NCI-H128 (cell line): ENCODE data around the gene NDUFA11.

Experiments used
- DNase-seq: peaks from one replicate; lab custom pipeline; 2025; ENCODE audit not compliant: unreplicated experiment; lab: John Stamatoyannopoulos, UW

The NDUFA11 gene

GRCh38 chr19:5903624-5904351, at the start of gene NDUFA11:
Gene NDUFA11, minus strand, starts transcription at chr19:5903790. Its CDS starts 82 bp downstream, at chr19:5903708.
- DNase-seq: peak; percentile 88

- no peak for DNase-seq
Observed at GRCh38 chr19:5953030-5953589, 49.5 kb upstream of the NDUFA11 start.

- DNase-seq: no peak
Observed at GRCh38 chr19:5952193-5953029, 48.8 kb upstream of the NDUFA11 start.

GRCh38 chr19:5951338-5951861, 47.8 kb upstream of the NDUFA11 start:
- no peak for DNase-seq

GRCh38 chr19:5950741-5951140, 47.2 kb upstream of the NDUFA11 start:
- no peak for DNase-seq

- DNase-seq: peak; percentile 40
Observed at GRCh38 chr19:5949792-5950305, 46.3 kb upstream of the NDUFA11 start.

GRCh38 chr19:5948752-5949564, 45.4 kb upstream of the NDUFA11 start:
- DNase-seq: no peak

GRCh38 chr19:5947435-5947834, 43.8 kb upstream of the NDUFA11 start:
- DNase-seq: no peak

- DNase-seq: no peak
Observed at GRCh38 chr19:5943623-5944022, 40.0 kb upstream of the NDUFA11 start.

GRCh38 chr19:5943045-5943444, 39.5 kb upstream of the NDUFA11 start:
- no peak for DNase-seq

- DNase-seq: no peak
Observed at GRCh38 chr19:5941673-5942072, 38.1 kb upstream of the NDUFA11 start.

- DNase-seq: no peak
Observed at GRCh38 chr19:5940260-5941208, 36.9 kb upstream of the NDUFA11 start.

- no peak for DNase-seq
Observed at GRCh38 chr19:5937550-5937949, 34.0 kb upstream of the NDUFA11 start.

GRCh38 chr19:5936292-5936592, 32.7 kb upstream of the NDUFA11 start:
- no peak for DNase-seq

- no peak for DNase-seq
Observed at GRCh38 chr19:5935473-5936291, 32.1 kb upstream of the NDUFA11 start.

GRCh38 chr19:5934774-5935472, 31.3 kb upstream of the NDUFA11 start:
- DNase-seq: no peak

- no peak for DNase-seq
Observed at GRCh38 chr19:5934069-5934401, 30.4 kb upstream of the NDUFA11 start.

GRCh38 chr19:5933391-5934068, 29.9 kb upstream of the NDUFA11 start:
- DNase-seq: no peak
